Retinal pigment epithelial cell (primary cell): ENCODE measurements around the gene BCL2.

ENCODE experiments used
- DNase-seq: peaks from one replicate; pipeline ENCODE4 v3.0.0-alpha.2; 2010; ENCODE audit warnings: low read depth
- H3K4me3 ChIP-seq: 2 replicates; pipeline ENCODE4 v1.5.1; 2011; ENCODE audit warnings: mild to moderate bottlenecking, low read length, control low read depth, moderate library complexity
- TF ChIP-seq, protein P1 (sequence below): conservative IDR thresholded peaks from 2 replicates; pipeline ENCODE4 v1.5.1; 2011; ENCODE audit warnings: low read depth, low read length, control low read depth, inconsistent platforms

Gene BCL2

DNA sequence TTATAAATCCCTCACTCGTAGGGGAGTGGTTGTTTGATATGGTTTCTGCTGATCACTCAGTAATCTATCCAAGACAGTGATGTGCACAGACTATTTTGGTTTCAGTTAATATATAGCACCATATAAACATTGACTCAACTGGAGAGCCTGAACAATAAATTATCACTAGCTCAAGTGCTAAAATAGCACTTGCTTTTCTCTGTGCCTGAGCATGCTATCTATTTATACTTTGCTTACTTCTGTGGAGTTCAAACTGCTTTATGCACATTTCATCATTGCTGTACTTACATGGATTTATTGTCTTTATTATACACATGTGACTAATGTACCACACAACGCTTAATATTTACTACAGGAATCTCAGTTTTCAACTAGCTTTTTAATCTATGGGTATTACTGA lies 133.6 kb downstream of the BCL2 start:
- TF ChIP-seq, protein P1, sequence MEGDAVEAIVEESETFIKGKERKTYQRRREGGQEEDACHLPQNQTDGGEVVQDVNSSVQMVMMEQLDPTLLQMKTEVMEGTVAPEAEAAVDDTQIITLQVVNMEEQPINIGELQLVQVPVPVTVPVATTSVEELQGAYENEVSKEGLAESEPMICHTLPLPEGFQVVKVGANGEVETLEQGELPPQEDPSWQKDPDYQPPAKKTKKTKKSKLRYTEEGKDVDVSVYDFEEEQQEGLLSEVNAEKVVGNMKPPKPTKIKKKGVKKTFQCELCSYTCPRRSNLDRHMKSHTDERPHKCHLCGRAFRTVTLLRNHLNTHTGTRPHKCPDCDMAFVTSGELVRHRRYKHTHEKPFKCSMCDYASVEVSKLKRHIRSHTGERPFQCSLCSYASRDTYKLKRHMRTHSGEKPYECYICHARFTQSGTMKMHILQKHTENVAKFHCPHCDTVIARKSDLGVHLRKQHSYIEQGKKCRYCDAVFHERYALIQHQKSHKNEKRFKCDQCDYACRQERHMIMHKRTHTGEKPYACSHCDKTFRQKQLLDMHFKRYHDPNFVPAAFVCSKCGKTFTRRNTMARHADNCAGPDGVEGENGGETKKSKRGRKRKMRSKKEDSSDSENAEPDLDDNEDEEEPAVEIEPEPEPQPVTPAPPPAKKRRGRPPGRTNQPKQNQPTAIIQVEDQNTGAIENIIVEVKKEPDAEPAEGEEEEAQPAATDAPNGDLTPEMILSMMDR = no peak
- no peak overlapping the region for H3K4me3 ChIP-seq
- no peak for DNase-seq

DNA sequence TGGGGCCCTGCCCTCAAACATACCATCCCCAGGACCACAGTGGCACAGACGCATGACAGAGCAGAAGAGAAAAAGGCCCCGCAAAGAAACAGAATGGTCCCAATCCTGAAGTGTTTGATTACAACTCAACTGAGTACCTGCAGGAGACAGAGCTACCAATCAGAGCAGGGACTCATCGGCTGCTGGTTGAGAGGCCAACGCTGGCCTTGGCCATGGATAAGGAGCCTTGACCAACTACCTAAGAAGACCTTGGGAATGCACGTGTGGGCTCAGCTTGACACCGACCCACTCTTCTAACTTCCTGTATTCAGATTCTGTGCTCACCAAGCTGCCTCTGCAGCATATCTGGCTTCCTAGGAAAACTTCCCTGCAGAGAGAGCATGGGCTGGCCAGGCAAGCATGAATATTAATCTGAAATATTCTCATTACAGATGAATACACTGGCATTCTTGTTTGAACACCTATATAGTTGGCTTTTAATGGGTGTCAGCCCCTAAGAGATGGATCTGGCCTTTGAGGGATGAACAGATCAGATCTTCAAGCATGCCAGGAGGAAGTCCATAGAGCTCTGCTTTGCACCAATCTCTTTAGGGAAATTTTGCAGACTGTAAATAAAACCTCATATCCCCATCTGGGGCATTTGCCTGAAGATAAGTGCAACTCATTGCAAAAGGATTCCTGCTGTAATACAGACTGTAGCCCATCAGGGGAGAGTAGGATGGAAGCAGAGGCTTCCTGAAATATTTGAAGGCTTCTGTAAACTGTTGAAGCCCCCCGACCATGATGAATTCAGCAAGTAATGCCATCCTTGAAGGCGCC lies 135.4 kb downstream of the BCL2 start:
- H3K4me3 ChIP-seq = no peak overlapping the region
- TF ChIP-seq, protein P1 = no peak
- no peak for DNase-seq

DNA sequence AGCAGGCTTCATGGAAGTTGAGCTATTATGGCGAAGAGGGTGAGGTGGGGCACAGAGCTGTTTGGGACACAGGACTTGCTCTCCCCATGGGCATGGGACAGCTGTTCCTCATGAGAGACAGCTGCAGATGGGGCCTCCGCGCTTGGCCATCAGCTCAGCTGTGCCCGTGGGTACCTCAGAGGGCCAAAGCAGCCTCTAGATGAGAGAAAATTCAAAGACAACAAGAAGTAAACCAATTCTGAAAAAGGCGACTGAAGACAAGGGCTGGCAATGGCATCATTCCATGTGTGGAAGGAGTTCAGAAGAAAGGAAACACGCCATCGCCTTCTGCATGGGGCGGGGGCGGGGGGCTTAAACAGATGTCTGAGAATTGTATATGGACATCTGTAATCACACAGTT lies 136.2 kb downstream of the BCL2 start:
- TF ChIP-seq, protein P1 = no peak
- DNase-seq = no peak
- H3K4me3 ChIP-seq = no peak overlapping the region

DNA sequence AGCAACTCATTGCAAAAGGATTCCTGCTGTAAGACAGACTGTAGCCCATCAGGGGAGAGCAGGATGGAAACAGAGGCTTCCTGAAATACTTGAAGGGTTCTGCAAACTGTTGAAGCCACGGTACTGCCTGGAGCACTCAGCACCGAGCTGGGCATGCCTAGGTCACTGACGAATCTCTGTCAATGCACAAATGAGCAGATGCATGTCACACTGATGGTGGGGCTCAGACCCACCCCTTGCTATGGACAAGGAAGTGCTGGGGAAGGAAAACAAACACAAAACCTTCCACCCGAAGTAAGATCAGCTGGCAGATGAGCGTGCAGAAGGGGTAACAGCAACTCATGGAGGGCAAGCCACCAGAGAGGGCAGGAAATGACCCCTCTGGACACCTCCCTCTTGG lies 136.7 kb downstream of the BCL2 start:
- TF ChIP-seq, protein P1 = no peak
- no peak for DNase-seq
- no peak overlapping the region for H3K4me3 ChIP-seq

DNA sequence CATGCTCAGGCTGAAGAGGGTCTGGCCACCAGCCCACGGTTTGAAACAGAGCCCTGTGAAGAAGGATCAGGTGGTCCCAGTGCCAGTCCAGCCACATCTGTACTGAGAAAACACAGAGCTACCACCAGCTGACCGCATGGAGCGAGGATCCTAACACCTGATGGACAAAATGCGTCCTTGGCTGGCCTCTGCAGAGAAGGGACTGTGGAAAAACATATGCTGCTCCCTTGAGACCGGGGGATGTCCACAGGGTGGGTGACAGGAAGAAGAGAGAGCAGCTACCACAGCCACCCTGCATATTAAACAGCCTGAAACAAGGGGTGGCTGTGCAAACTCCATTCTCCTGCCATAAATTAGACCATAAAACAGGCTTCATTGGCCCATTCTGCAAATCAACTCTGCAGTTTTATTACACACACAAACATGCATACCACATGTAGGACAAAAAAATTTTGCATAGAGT lies 137.2 kb downstream of the BCL2 start:
- H3K4me3 ChIP-seq = no peak overlapping the region
- TF ChIP-seq, protein P1 = no peak
- DNase-seq = no peak

DNA sequence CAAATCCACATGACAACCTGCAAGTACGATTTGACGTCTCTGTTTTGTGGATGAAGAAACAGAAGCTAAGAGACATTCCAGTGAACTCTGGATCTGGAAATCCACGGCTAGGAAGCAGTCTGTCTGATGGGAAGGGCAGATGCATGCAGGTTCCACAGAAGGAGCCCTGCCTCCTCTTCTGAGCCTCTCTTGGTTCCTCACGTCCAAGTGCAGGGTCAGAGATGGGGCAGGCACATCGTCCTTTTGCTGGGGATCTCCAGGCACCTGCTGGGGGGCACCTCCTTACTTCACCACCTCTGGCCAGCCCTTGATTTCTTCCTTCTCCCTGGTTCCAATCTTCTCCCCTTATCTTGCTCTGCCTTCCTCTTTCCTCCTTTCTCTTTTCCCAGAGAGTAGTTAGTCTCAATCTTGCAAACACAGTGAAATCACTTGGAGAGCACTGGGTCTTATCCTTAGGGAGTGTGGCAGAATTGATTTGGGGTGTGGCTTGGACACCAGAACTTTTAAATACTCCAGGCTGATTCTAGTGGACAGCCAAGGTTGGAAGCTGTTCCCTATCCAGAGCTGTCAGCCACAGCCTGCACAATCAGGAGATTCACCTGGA lies 137.8 kb downstream of the BCL2 start:
- TF ChIP-seq, protein P1 = no peak
- no peak overlapping the region for H3K4me3 ChIP-seq
- no peak for DNase-seq

DNA sequence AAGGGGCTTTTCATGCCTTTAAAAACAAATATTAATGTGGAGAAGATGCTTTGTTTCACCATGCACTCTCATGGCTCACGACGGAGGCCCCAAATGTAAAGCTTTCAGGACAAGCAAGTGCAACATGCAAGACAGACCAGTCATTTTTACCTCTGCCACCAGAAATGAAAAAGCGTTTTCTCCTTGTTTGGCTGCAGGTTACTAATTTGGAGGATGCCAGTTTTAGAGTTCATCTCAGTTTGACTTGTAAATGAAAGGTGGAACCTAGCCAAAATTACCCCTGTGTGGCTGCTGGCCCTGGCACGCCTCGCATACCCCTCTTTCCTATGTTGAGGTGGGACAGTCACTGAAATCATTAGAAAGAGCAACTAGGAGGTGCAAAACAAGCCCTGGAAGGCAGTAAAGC lies 138.6 kb downstream of the BCL2 start:
- no peak for DNase-seq
- TF ChIP-seq, protein P1 = no peak
- no peak overlapping the region for H3K4me3 ChIP-seq
